Heart left ventricle (tissue), 13 donors: ENCODE data around the gene ARHGAP26.

Source experiments
- CTCF ChIP-seq, 12 donors: fragments of 200-600 bp; sonication (generic) in 4 of 12; IDR thresholded peaks; one replicate each; pipeline versions ENCODE4 v1.5.0 to v1.8.0; 2018 to 2022; ENCODE audit warnings: antibody characterized with exemption in 12 of 12, mild to moderate bottlenecking in 5 of 12
- POLR2A ChIP-seq, 2 donors: fragments of 450-650 bp; IDR thresholded peaks; one replicate each; pipeline ENCODE4 v1.6.1; 2017; ENCODE audit warnings: antibody characterized with exemption in 2 of 2, mild to moderate bottlenecking in 2 of 2, moderate library complexity in 2 of 2
- donor health status: ischemic (EF 13 %, LVEDD 7.1; RV severe dilation, severe dysfunction).
- donor health status: DM: no; HTN: yes; CAD: no.
- donor health status: DM: no; HTN: no; CAD: no.
- donor health status: ischemic (EF 25% LVEDD 6.9; RV normal size, moderate dysfunction).
- donor health status: ischemic (EF 25% LVEDD 5.7; RV mildly dilated, moderate dysfunction).
- donor health status: ischemic (EF 35%, LVEDD 5.7; RV mildly dilated, moderate dysfunction).
- donor health status: nonischemic (EF 11% LVEDD 7.7; RV severe dilation, severe dysfunction).
- donor health status: DM: yes; HTN: yes; CAD: no.
- donor health status: PGD.
- donor health status: ischemic (EF 29% LVEDD 5.4; RV normal size, mild dysfunction).
- donor health status: nonischemic (EF 23%, LVEDD 6.1; RV moderate dilation, normal function).

GRCh38 chr5:142972064-142972570 lies 201.9 kb downstream of the ARHGAP26 start:
- TF ChIP-seq POLR2A (IDR thresholded peaks at IDR 0.05) (no peak), CTCF (IDR thresholded peaks at IDR 0.05) (no peak)
